T1000 (cell line): ENCODE measurements around the gene PLA2G1B.

ENCODE experiments used
- DNase-seq: peaks from one replicate; lab custom pipeline; 2025; ENCODE audit warnings: mixed read lengths; lab: John Stamatoyannopoulos, UW

Gene PLA2G1B

DNA sequence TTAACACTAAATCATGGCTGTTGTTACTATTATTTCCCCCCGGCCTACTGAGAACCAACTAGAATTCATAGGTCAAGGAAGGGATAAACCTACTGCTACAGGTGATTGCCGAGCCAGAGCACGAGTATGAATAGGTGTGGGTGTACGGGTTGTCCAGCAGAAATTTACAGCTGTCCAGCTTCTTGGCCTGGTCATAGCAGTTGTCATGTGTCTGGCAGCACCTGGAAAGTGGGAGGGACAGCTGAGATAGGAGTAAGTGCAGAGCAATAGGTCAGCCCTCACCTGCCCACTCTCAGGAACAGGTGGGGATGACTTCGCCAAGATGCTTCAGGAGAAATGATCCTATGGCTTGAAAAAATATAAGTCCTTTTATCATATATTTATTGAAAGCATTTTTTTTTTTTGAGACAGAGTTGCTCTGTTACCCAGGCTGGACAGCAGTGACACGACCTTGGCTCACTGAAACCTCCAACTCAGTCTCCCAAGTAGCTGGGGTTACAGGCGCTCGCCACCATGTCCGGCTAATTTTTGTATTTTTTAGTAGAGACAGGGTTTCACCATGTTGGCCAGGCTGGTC, 2.6 kb downstream of the PLA2G1B start:
- no peak for DNase-seq

DNA sequence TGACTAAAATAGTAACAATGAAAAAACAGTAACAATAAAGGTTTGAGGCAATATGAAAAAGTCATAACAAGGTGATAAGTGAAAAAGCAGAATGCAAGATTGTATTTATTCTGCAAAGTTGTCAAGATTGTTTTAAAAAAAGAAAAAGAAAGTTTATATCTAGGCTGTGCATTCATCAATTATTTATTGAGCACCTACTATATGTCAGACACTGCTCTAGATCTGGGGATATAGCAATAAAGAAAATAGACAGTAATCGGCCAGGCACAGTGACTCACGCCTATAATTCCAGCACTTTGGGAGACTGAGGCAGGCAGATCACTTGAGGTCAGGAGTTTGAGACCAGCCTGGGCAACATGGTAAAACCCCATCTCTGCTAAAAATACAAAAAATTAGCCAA, 3.8 kb downstream of the PLA2G1B start:
- DNase-seq = no peak

GRCh38 chr12:120321382-120322202, 6.0 kb downstream of the PLA2G1B start:
- DNase-seq = no peak

DNA sequence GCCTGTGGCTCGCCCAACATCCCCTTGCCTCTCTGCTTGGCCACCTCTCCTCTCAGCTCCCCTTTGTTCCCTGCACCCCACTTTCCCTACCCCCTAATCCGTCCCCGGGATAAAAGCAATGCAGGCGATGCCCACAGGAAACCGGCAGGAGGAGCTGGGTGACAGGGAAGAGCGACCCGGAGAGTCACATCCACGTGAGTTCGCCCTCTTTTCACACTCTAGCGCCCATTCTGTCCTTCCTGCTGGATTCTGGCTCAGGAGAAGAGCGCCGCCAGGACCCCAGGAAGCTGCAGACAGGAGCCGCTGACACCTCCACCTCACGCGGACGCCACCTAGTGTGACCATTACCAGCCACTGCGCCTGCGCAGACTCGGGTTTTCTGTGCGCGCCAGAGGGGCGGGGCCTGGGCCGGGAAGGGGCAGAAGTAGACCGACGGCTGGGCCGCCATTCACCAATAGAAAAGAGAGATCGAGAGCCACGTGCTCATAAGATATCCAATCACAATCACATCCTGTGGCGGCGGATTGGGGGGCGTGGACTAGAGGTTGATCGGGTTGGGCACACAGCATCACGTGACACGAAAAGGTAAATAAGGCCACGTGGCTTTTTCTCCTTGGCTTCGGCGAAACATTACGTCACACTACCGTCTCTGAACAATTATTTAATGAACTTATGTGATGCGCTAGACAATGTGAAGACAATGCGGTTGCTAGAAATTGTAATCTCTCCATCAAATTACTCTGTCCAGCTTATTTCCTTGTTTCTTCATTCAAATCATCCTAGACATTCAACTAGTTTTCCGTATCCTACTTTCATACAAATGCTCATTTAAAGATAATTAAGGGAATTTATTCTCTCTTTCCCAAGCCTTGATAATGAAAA, 10.1 kb downstream of the PLA2G1B start:
- peak; percentile 98 for DNase-seq

DNA sequence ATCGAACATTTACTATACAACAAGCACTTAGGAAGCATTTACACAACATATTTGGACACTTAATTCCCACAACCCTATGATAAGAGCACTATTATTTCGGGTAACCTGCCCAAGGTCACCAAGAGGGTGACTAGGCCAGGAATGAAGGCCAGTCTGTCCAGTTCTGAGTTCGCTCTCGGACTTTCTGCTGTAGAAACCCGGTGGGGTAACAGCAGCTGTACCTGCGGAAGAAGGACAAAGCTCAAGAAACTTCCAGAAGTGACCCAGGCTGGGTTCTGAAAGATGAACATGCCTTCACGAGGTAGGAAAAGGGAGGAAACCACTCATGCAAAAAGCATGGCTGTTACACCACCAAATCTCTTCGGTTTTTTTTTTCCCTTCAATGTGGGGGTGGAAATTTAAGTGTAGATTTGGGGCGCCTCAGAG, 10.8 kb downstream of the PLA2G1B start:
- no peak for DNase-seq

DNA sequence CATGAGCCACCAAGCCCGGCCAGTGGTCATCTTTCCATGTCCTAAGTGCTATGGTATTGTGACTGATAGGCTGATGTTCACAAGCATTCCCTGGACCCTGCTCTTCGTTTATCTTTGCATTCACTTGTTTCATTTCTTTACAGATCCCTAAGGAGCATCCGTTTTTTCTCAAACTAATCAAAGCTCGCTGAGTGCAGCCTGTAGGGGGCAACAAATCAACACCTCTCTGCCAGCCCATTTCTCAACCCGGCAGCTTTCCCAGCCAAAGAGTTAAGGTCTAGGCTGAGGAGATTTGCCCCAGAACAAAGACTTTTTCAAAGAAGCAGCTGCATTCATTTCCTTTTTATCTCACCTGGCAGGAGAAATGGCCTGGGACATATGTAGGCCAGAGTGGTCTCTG, 13.4 kb downstream of the PLA2G1B start:
- no peak for DNase-seq

DNA sequence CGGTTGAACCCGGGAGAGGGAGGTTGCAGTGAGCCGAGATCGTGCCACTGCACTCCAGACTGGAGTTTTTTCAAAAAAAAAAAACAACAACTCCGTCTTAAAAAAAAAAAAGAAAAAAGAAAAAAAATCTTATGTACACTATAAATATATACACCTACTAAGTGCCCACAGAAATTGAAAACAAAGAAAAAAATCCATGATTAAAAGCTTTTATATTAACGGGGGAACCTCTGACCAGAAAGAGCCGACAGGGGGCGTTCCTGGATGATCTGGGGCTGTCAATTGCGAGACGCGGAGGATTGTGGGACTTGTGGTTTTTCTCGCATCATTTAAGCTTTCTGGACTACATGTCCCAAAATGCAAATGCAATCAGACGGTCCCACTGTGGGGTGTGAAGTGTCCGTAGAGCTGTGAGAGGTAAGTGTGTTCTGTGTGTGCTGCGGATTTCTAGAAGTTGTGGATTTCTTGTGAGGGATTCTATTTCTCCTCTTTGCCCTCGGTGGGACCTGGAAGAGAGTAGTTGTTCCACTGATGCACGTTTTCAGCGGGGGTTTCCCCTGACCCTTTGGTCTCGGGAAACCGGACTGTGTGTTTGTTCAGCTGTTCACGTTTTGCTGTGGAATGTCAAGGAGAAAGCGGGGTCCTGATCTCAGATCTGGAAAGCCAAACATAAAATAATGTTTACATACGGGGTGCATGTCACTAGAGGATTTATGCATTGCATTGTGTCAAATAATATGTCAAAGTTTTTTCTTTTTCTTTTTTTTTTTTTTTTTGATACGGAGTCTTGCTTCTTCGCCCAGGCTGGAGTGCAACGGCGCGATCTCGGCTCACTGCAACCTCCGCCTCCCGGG, 25.4 kb downstream of the PLA2G1B start, which contains the start of gene SIRT4:
SIRT4 (plus strand) TSS at position 360 of the 854 bp plus-strand sequence. CDS start 1,241 bp downstream, outside the sequence.
- DNase-seq = peak; percentile 71

GRCh38 chr12:120292661-120293531, 34.7 kb downstream of the PLA2G1B start, which contains the start of gene RNU4-1:
Gene RNU4-1, minus strand, starts transcription at chr12:120293237.
- DNase-seq = peak; percentile 85

- no peak for DNase-seq
These were observed 35.2 kb downstream of the PLA2G1B start for GRCh38 chr12:120292411-120292660.

DNA sequence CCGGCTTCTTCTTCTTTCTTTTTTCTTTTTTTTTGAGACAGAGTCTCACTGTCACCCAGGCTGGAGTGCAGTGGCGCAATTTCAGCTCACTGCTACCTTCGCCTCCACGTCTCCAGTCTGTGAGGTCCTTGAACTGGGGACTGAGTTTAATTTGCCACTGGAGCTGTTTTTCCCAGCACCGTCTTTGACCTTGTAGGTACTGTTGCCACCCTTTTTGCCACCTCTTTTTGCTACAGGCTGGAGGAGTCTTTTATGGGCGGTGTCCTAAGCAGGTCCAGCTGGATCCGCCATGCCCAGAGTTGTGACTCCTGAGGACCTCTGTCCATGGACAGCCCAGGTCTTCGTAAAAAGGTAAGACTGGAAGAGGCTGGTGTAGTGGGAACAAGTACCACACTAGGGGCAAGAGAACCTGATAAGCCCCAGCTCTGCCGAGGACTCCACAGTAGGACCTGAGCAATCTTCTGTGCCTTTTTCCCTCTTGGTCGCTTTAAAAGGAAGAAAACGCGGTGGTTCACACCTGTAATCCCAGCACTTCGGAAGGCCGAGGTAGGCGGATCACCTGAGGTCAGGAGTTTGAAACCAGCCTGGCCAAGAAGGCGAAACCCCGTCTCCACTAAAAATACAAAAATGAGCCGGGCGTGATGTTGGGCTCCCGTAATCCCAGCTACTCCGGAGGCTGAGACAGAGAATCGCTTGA, 36.8 kb downstream of the PLA2G1B start:
- peak; percentile 93 for DNase-seq

- no peak for DNase-seq
These were observed 40.1 kb downstream of the PLA2G1B start for GRCh38 chr12:120287491-120287890.

- DNase-seq = no peak
These were observed 40.6 kb downstream of the PLA2G1B start for GRCh38 chr12:120286768-120287490.

DNA sequence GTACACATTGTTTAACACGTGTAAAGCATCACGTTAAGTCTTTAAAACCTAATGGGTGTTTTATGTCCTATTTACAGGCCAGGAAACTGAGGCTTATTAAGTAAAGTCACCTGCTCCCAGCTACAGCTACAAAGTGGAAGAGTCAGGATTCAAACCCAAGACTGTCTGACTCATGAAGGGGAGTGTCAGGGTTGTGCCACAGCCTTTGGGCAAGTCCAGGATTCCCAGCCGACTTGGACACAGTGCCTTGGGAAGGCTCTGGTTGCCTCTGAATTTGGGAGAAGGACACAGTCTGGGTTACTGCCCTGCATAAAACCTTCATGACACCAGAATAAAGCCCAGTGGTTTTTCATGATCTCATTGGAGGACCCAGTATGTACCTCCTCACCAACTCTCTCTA, 43.2 kb downstream of the PLA2G1B start:
- DNase-seq = no peak

DNA sequence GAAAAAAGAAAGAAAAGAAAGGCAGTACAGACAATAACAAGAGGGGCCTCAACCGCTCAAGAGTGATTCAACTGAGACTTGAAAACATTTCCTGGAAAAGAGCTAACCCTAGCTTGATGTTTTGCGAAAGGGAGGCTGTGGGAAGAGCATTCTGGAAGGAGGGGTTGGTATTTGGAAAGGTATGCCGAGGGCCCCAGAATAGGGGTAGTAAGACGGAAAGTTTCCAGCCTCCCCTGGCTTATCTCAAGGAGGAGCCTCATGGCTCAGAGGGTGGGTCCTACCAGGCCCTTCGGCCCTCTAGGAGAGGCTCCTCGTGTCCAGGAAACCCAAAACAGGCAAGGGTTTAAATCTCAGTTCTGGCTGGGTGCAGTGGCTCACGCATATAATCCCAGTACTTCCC, 44.3 kb downstream of the PLA2G1B start:
- no peak for DNase-seq

GRCh38 chr12:120278137-120279069, 49.2 kb downstream of the PLA2G1B start:
- no peak for DNase-seq

DNA sequence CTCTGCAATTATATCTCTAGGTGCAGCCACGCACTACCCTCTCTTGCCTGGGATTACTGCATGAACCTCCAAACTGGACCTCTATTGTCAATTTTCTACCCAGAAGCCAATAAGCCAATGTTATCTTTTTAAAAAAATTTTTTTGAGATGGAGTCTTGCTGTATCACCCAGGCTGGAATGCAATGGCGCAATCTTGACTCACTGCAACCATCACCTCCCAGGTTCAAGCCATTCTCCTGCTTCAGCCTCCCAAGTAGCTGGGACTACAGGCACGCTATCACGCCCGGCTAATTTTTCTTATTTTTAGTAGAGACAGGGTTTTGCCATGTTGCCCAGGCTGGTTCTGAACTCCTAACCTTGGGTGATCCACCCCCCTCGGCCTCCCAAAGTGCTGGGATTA, 50.8 kb downstream of the PLA2G1B start:
- no peak for DNase-seq
